ENCODE measurements around the gene CCDC152.
A peak's percentile ranks its signal among the peaks of the same experiment; 100 is the strongest.
"Not testable (repeated sequence)": the region's sequence is repeated elsewhere in the genome, so short reads cannot be mapped to it uniquely, and the experiment has no call there.

CCDC152 gene, protein sequence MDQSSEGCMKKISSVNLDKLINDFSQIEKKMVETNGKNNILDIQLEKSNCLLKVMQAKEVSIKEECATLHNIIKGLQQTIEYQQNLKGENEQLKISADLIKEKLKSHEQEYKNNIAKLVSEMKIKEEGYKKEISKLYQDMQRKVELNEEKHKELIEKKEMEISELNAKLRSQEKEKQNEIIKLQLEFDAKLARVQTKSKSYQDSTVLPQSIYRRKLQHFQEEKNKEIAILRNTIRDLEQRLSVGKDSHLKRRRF

GRCh38 chr5:42756606-42757601, at the start of gene CCDC152:
Gene CCDC152, plus strand, starts transcription at chr5:42756818. Its CDS starts 2,304 bp downstream, at chr5:42759122.
- Mint-ChIP-seq H3K4me1 (peaks cover 15% of the 10 kb centered on the region), H3K27me3 (peaks cover 12% of the 10 kb centered on the region), H3K4me3 (peak within 1 kb of the TSS; percentile 71), H3K27ac (no peak within 1 kb of the TSS), H3K9me3 (no peaks in the 10 kb centered on the region), H3K36me3 (no peaks in the 10 kb centered on the region)
- DNase-seq, result peak; percentile 58
- CTCF ChIA-PET, result no interaction called here

DNA sequence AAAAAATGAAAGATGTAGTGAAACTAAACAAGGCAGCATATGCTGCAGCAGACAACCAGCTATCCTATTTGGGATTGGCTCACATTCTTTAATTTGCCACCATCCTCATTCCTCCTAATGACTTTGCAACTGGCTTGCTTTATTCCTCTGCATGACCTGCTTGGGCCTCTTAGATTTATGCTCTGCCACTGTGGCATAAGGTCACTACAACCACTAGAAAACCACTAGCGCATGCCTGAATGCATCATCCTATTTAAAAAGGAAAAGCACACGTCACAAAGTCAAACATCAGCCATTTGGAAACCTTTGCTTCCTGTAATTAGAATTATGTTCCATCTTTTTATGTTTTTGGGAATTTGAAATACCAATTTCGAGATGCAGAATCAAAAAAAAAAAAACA, 40.8 kb upstream of the CCDC152 start:
- H3K27ac Mint-ChIP-seq, result no peak overlapping the region
- CTCF ChIA-PET, result no interaction called here
- H3K4me3 Mint-ChIP-seq, result no peak overlapping the region
- peaks cover 23% of the 10 kb centered on the region for H3K4me1 Mint-ChIP-seq
- no peaks in the 10 kb centered on the region for H3K36me3 Mint-ChIP-seq
- peaks cover 18% of the 10 kb centered on the region for H3K27me3 Mint-ChIP-seq
- no peak for DNase-seq
- no peaks in the 10 kb centered on the region for H3K9me3 Mint-ChIP-seq

- CTCF ChIA-PET, result no interaction called here
- Mint-ChIP-seq H3K4me1 (peaks cover 29% of the 10 kb centered on the region), H3K27me3 (peaks cover 36% of the 10 kb centered on the region), H3K4me3 (no peak overlapping the region), H3K27ac (no peak overlapping the region), H3K36me3 (peaks cover 2% of the 10 kb centered on the region), H3K9me3 (no peaks in the 10 kb centered on the region)
- peak; percentile 30 for DNase-seq
Observed at GRCh38 chr5:42718591-42718990, 38.0 kb upstream of the CCDC152 start.

DNA sequence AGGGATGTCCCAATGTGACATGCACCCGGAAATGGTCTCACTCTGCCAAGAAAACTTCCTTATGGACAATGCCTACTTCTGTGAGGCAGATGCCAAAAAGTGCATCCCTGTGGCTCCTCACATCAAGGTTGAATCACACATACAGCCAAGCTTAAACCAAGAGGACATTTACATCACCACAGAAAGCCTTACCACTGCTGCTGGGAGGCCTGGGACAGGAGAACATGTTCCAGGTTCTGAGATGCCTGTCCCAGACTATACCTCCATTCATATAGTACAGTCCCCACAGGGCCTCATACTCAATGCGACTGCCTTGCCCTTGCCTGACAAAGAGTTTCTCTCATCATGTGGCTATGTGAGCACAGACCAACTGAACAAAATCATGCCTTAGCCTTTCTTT, 37.6 kb upstream of the CCDC152 start:
- CTCF ChIA-PET, result no interaction called here
- H3K36me3 Mint-ChIP-seq, result peaks cover 2% of the 10 kb centered on the region
- H3K4me3 Mint-ChIP-seq, result no peak overlapping the region
- H3K27ac Mint-ChIP-seq, result no peak overlapping the region
- H3K4me1 Mint-ChIP-seq, result peaks cover 29% of the 10 kb centered on the region
- H3K9me3 Mint-ChIP-seq, result no peaks in the 10 kb centered on the region
- H3K27me3 Mint-ChIP-seq, result peaks cover 33% of the 10 kb centered on the region
- DNase-seq, result no peak

- no peak overlapping the region for H3K4me3 Mint-ChIP-seq
- no peak overlapping the region for H3K27ac Mint-ChIP-seq
- no peaks in the 10 kb centered on the region for H3K9me3 Mint-ChIP-seq
- CTCF ChIA-PET, result no interaction called here
- peak; percentile 39 for DNase-seq
- H3K36me3 Mint-ChIP-seq, result peaks cover 2% of the 10 kb centered on the region
- H3K4me1 Mint-ChIP-seq, result peaks cover 29% of the 10 kb centered on the region
- H3K27me3 Mint-ChIP-seq, result peaks cover 31% of the 10 kb centered on the region
Observed at GRCh38 chr5:42720251-42720650, 36.4 kb upstream of the CCDC152 start.

DNA sequence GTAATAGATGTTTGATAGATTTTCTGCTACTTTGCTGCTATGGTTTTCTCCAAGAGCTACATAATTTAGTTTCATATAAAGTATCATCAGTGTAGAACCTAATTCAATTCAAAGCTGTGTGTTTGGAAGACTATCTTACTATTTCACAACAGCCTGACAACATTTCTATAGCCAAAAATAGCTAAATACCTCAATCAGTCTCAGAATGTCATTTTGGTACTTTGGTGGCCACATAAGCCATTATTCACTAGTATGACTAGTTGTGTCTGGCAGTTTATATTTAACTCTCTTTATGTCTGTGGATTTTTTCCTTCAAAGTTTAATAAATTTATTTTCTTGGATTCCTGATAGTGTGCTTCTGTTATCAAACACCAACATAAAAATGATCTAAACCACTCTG, 35.1 kb upstream of the CCDC152 start:
- H3K27me3 Mint-ChIP-seq, result peaks cover 38% of the 10 kb centered on the region
- H3K4me1 Mint-ChIP-seq, result peaks cover 29% of the 10 kb centered on the region
- no peak overlapping the region for H3K4me3 Mint-ChIP-seq
- peaks cover 2% of the 10 kb centered on the region for H3K36me3 Mint-ChIP-seq
- H3K27ac Mint-ChIP-seq, result no peak overlapping the region
- CTCF ChIA-PET, result no interaction called here
- H3K9me3 Mint-ChIP-seq, result no peaks in the 10 kb centered on the region
- no peak for DNase-seq

- H3K36me3 Mint-ChIP-seq, DNase-seq, H3K27me3 Mint-ChIP-seq, CTCF ChIA-PET, H3K4me1 Mint-ChIP-seq, H3K9me3 Mint-ChIP-seq, H3K4me3 Mint-ChIP-seq, H3K27ac Mint-ChIP-seq: not testable (repeated sequence)
Observed at GRCh38 chr5:42734531-42735058, 22.0 kb upstream of the CCDC152 start.

- no peak overlapping the region for H3K4me3 Mint-ChIP-seq
- CTCF ChIA-PET, result interaction anchor here (0.7 to 0.9 kb wide), 2 partner anchors 26 to 157 kb away, joined by 3 to 4 read pairs; no protein-coding TSS in a partner anchor
- H3K27me3 Mint-ChIP-seq, result no peaks in the 10 kb centered on the region
- no peaks in the 10 kb centered on the region for H3K36me3 Mint-ChIP-seq
- no peak overlapping the region for H3K27ac Mint-ChIP-seq
- no peaks in the 10 kb centered on the region for H3K4me1 Mint-ChIP-seq
- DNase-seq, result no peak
- H3K9me3 Mint-ChIP-seq, result peaks cover 4% of the 10 kb centered on the region
Observed at GRCh38 chr5:42740920-42741319, 15.7 kb upstream of the CCDC152 start.

- peaks cover 6% of the 10 kb centered on the region for H3K4me1 Mint-ChIP-seq
- H3K27ac Mint-ChIP-seq, result no peak overlapping the region
- H3K9me3 Mint-ChIP-seq, result peaks cover 4% of the 10 kb centered on the region
- CTCF ChIA-PET, result interaction anchor here (0.7 to 1.6 kb wide), 4 partner anchors 10 to 32 kb away, joined by 3 to 6 read pairs (median 3); no protein-coding TSS in a partner anchor
- H3K27me3 Mint-ChIP-seq, result no peaks in the 10 kb centered on the region
- H3K4me3 Mint-ChIP-seq, result no peak overlapping the region
- H3K36me3 Mint-ChIP-seq, result no peaks in the 10 kb centered on the region
- DNase-seq, result no peak
Observed at GRCh38 chr5:42745426-42745825, 11.2 kb upstream of the CCDC152 start.

GRCh38 chr5:42745856-42746255, 10.8 kb upstream of the CCDC152 start:
- peaks cover 4% of the 10 kb centered on the region for H3K9me3 Mint-ChIP-seq
- peaks cover 6% of the 10 kb centered on the region for H3K4me1 Mint-ChIP-seq
- H3K27me3 Mint-ChIP-seq, result no peaks in the 10 kb centered on the region
- no peaks in the 10 kb centered on the region for H3K36me3 Mint-ChIP-seq
- no peak overlapping the region for H3K27ac Mint-ChIP-seq
- no peak overlapping the region for H3K4me3 Mint-ChIP-seq
- CTCF ChIA-PET, result interaction anchor here (1.0 to 1.6 kb wide), 3 partner anchors 9 to 33 kb away, joined by 3 to 6 read pairs (median 3); no protein-coding TSS in a partner anchor
- no peak for DNase-seq

GRCh38 chr5:42749020-42749419, 7.6 kb upstream of the CCDC152 start:
- Mint-ChIP-seq H3K4me3 (no peak overlapping the region), H3K27me3 (no peaks in the 10 kb centered on the region), H3K27ac (no peak overlapping the region), H3K36me3 (no peaks in the 10 kb centered on the region), H3K9me3 (no peaks in the 10 kb centered on the region), H3K4me1 (peaks cover 6% of the 10 kb centered on the region)
- DNase-seq, result no peak
- CTCF ChIA-PET, result no interaction called here

- no peak overlapping the region for H3K27ac Mint-ChIP-seq
- no peaks in the 10 kb centered on the region for H3K27me3 Mint-ChIP-seq
- no peak for DNase-seq
- peaks cover 6% of the 10 kb centered on the region for H3K4me1 Mint-ChIP-seq
- H3K36me3 Mint-ChIP-seq, result no peaks in the 10 kb centered on the region
- H3K9me3 Mint-ChIP-seq, result no peaks in the 10 kb centered on the region
- no peak overlapping the region for H3K4me3 Mint-ChIP-seq
- CTCF ChIA-PET, result no interaction called here
Observed at GRCh38 chr5:42750507-42750906, 6.1 kb upstream of the CCDC152 start.

DNA sequence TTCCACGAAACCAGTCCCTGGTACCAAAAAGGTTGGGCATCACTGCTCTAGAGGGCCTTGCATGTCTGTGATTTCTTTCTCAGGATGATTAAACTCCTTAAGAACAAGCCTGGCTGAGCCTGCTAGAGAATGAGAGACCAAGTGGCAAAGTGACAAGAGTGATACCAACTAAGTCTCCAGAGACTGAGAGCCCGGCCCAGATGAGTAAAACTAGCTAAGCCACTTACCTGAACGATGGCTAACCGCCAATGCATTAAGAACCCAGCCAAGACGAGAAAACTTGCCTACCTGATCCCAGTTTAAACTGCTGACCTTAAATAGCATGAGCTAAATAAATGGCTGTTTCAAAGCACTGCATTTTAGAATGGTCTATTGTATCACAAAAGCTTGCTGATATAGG, 5.6 kb upstream of the CCDC152 start:
- Mint-ChIP-seq H3K4me3 (no peak overlapping the region), H3K9me3 (no peaks in the 10 kb centered on the region), H3K27me3 (no peaks in the 10 kb centered on the region), H3K4me1 (peaks cover 6% of the 10 kb centered on the region), H3K27ac (no peak overlapping the region), H3K36me3 (no peaks in the 10 kb centered on the region)
- no peak for DNase-seq
- CTCF ChIA-PET, result no interaction called here

DNA sequence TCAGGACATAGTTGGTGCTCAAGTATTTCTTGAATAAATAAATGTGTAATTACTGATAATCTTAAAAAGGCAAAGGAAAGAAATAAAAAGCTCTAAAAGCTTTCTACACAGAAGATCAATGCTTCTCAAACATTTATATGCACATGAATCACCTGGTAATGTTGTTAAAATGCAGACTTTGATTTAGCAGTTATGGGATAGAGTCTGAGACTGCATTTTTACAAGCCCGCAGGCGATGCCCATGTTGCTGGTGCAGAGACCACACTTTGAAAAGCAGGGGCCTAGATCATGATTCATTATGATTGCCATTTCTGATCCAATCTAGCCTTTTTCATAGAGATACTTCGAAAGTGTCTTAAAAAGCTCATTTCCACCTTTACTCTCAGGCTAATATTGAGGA, 3.5 kb upstream of the CCDC152 start:
- CTCF ChIA-PET, result no interaction called here
- H3K9me3 Mint-ChIP-seq, result no peaks in the 10 kb centered on the region
- H3K4me3 Mint-ChIP-seq, result no peak overlapping the region
- no peak for DNase-seq
- H3K27me3 Mint-ChIP-seq, result peaks cover 12% of the 10 kb centered on the region
- H3K4me1 Mint-ChIP-seq, result peaks cover 19% of the 10 kb centered on the region
- H3K36me3 Mint-ChIP-seq, result no peaks in the 10 kb centered on the region
- H3K27ac Mint-ChIP-seq, result no peak overlapping the region

Data from activated naive CD4-positive, alpha-beta T cell treated with anti-CD3 and anti-CD28 coated beads, Interleukin-2, amount 10 ng/mL, durations not matched to agents 7 days and 5 days (primary cell).